OCI-LY7 (cell line): ENCODE measurements around the gene TRABD2B. TPM values are rescaled to one million over a fixed set of nuclear protein-coding genes. Genes with fewer than 3 reads are reported as not detected.

ENCODE experiments used
- BruUV-seq: library from RNA; stranded (reverse); fragments of 400-500 nt; replicated peaks from 2 replicates; lab custom pipeline; 2021; lab: Mats Ljungman, UMichigan
- CTCF ChIA-PET: fragments of 300-600 bp; sonication (Branson Sonifier 250); formaldehyde crosslinking; loops from one replicate; lab custom pipeline; 2022; ENCODE audit warnings: antibody characterized with exemption; ENCODE audit not compliant: unreplicated experiment; lab: Charles Lee
- POLR2A ChIA-PET: fragments of 300-600 bp; sonication (Branson Sonifier 250); formaldehyde crosslinking; loops from one replicate; lab custom pipeline; 2022; ENCODE audit warnings: antibody characterized with exemption; lab: Charles Lee
- DNase-seq: peaks from one replicate; pipeline ENCODE4 v3.0.0-alpha.2; 2015; ENCODE audit warnings: low spot score
- H2AFZ ChIP-seq: fragments of 200-600 bp; sonication (generic), shearing (Covaris generic); 2 replicates; pipeline ENCODE4 v1.6.1; 2014; ENCODE audit warnings: mild to moderate bottlenecking, antibody characterized with exemption, low read length, moderate library complexity
- H3K27ac ChIP-seq: fragments of 200-600 bp; sonication (generic); 2 replicates; pipeline ENCODE4 v1.5.1; 2014; ENCODE audit warnings: mixed run types, low read depth, mild to moderate bottlenecking, moderate library complexity, low read length, inconsistent platforms; ENCODE audit not compliant: poor library complexity, severe bottlenecking
- H3K36me3 ChIP-seq: fragments of 200-600 bp; sonication (generic); 2 replicates; pipeline ENCODE4 v1.6.1; 2014; ENCODE audit warnings: mild to moderate bottlenecking, antibody characterized with exemption, low read length, moderate library complexity, mixed read lengths; ENCODE audit not compliant: insufficient read depth
- H3K4me1 ChIP-seq: fragments of 200-600 bp; sonication (generic); 2 replicates; pipeline ENCODE4 v1.5.1; 2014; ENCODE audit warnings: mild to moderate bottlenecking, low read length; ENCODE audit not compliant: insufficient read depth, poor library complexity, severe bottlenecking
- H3K4me2 ChIP-seq: fragments of 200-600 bp; sonication (generic); 2 replicates; pipeline ENCODE4 v1.6.1; 2014; ENCODE audit warnings: mild to moderate bottlenecking, low read length
- H3K4me3 ChIP-seq: fragments of 200-600 bp; sonication (generic); 2 replicates; pipeline ENCODE4 v1.5.1; 2014; ENCODE audit warnings: mild to moderate bottlenecking, low read depth, low read length; ENCODE audit not compliant: poor library complexity, severe bottlenecking
- H3K79me2 ChIP-seq: fragments of 200-600 bp; sonication (generic); 2 replicates; pipeline ENCODE4 v1.6.1; 2016; ENCODE audit warnings: low read depth, mild to moderate bottlenecking, low read length, moderate library complexity, mixed read lengths; ENCODE audit not compliant: insufficient read depth
- H3K9me2 ChIP-seq: fragments of 200-600 bp; sonication (generic); 2 replicates; pipeline ENCODE4 v1.6.1; 2016; ENCODE audit warnings: mild to moderate bottlenecking, low read length, mixed read lengths; ENCODE audit not compliant: insufficient read depth
- H3K9me3 ChIP-seq: fragments of 200-600 bp; sonication (generic); 2 replicates; pipeline ENCODE4 v1.6.1; 2014; ENCODE audit warnings: mild to moderate bottlenecking, mixed run types, low read length, mixed read lengths
- H4K20me1 ChIP-seq: fragments of 200-600 bp; sonication (generic); 2 replicates; pipeline ENCODE4 v1.6.1; 2014; ENCODE audit warnings: mild to moderate bottlenecking, antibody characterized with exemption, low read length, moderate library complexity, mixed read lengths; ENCODE audit not compliant: insufficient read depth
- EZH2phosphoT487 ChIP-seq: fragments of 200-600 bp; sonication (generic); IDR thresholded peaks from 2 replicates; pipeline ENCODE4 v1.6.1; 2018; ENCODE audit warnings: low read depth, borderline replicate concordance, mild to moderate bottlenecking, mixed run types, antibody characterized with exemption, low read length, moderate library complexity, mixed read lengths
- intact Hi-C: fragments of 100-400 bp; cut with micrococcal nuclease; formaldehyde crosslinking; loops from one replicate; pipeline ENCODE4 v1.10.0; 2022; ENCODE audit not compliant: unreplicated experiment
- total RNA-seq, 2 experiments: library from RNA; depleted of rRNA in 1 of 2; stranded (reverse); fragments of >200 nt in 1 of 2; shearing (Covaris generic) in 1 of 2; gene quantifications; 2 replicates each; pipeline ENCODE4 v1.2.3, GENCODE V29; 2014 to 2022
- TF ChIP-seq, protein P1 (sequence below): fragments of 200-600 bp; sonication (generic); conservative IDR thresholded peaks from 2 replicates; pipeline ENCODE4 v1.5.1; 2014; ENCODE audit warnings: mild to moderate bottlenecking, antibody characterized with exemption, low read length, moderate library complexity, mixed read lengths

Gene TRABD2B
- total RNA-seq, 2 experiments from 2014 or later = not detected

DNA sequence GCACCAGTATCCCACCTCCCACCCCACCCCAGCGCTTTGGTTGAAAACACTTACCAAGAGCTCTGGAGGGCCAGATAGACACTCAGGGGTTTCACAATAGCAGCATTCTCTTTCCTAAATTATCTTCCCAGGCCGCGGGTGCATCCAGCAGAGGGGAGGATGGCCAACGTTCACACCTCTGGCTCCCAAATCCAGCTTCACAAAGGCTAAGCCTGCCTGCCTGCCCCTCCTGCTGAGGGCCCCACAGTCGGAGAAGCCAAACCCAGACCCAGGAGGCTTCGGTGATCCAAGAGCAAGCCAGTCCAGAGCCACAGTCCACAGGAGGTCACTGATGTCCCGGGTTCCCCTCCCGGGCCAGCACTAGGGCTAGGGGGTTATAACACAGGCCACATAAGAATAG, 231.9 kb downstream of the TRABD2B start:
- intact Hi-C loops = no loop called here
- no peak overlapping the region for H3K27ac ChIP-seq
- no peaks in the 10 kb centered on the region for H3K9me2 ChIP-seq
- H3K79me2 ChIP-seq = no peaks in the 10 kb centered on the region
- BruUV-seq = no TSS peak
- DNase-seq = no peak
- H3K9me3 ChIP-seq = no peaks in the 10 kb centered on the region
- no peak overlapping the region for H3K4me2 ChIP-seq
- TF ChIP-seq EZH2phosphoT487 = no peak
- TF ChIP-seq, protein P1, sequence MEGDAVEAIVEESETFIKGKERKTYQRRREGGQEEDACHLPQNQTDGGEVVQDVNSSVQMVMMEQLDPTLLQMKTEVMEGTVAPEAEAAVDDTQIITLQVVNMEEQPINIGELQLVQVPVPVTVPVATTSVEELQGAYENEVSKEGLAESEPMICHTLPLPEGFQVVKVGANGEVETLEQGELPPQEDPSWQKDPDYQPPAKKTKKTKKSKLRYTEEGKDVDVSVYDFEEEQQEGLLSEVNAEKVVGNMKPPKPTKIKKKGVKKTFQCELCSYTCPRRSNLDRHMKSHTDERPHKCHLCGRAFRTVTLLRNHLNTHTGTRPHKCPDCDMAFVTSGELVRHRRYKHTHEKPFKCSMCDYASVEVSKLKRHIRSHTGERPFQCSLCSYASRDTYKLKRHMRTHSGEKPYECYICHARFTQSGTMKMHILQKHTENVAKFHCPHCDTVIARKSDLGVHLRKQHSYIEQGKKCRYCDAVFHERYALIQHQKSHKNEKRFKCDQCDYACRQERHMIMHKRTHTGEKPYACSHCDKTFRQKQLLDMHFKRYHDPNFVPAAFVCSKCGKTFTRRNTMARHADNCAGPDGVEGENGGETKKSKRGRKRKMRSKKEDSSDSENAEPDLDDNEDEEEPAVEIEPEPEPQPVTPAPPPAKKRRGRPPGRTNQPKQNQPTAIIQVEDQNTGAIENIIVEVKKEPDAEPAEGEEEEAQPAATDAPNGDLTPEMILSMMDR = no peak
- no peaks in the 10 kb centered on the region for H4K20me1 ChIP-seq
- no peaks in the 10 kb centered on the region for H3K4me1 ChIP-seq
- no peak overlapping the region for H2AFZ ChIP-seq
- POLR2A ChIA-PET = no interaction called here
- no peak overlapping the region for H3K4me3 ChIP-seq
- CTCF ChIA-PET = interaction anchor here (0.5 kb wide), 1 partner anchor 209 kb away, joined by 6 read pairs; no protein-coding TSS in a partner anchor
- H3K36me3 ChIP-seq = no peaks in the 10 kb centered on the region

DNA sequence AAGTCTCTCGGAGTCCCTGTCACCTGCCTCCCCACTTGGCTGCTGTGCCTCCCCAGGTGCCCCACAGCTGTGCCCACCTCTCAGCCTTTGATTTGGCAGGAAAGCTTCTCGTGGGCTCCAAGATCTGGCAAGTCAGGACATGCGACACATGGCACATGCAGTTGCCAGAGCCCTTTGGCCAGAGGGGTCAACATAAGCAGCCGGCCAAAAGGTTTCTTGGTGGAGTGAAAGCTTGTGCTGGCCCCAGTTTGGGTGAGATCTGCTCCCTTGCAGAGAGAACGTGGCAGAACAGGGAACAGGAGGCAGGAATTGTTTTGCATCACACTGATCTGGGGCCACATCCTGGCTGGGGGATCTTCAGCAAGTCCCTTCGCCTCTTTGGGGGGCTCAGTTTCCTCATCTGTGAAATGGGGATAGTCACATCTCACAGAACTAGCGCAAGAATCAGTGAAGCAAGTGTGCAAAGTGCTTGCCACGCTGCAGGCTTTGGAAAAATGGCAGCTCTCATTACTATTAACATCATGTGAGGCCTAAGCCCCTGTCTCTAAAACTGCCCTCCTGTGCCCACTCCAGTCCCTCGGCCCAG, 232.6 kb downstream of the TRABD2B start:
- H3K36me3 ChIP-seq = no peaks in the 10 kb centered on the region
- H4K20me1 ChIP-seq = no peaks in the 10 kb centered on the region
- H3K9me2 ChIP-seq = no peaks in the 10 kb centered on the region
- POLR2A ChIA-PET = no interaction called here
- H3K9me3 ChIP-seq = no peaks in the 10 kb centered on the region
- TF ChIP-seq, protein P1 = no peak
- TF ChIP-seq EZH2phosphoT487 = no peak
- no peak for DNase-seq
- intact Hi-C loops = no loop called here
- CTCF ChIA-PET = interaction anchor here (0.5 kb wide), 1 partner anchor 208 kb away, joined by 6 read pairs; no protein-coding TSS in a partner anchor
- no peak overlapping the region for H2AFZ ChIP-seq
- no peak overlapping the region for H3K4me3 ChIP-seq
- H3K4me2 ChIP-seq = no peak overlapping the region
- H3K27ac ChIP-seq = no peak overlapping the region
- H3K4me1 ChIP-seq = no peaks in the 10 kb centered on the region
- BruUV-seq = no TSS peak
- H3K79me2 ChIP-seq = no peaks in the 10 kb centered on the region

DNA sequence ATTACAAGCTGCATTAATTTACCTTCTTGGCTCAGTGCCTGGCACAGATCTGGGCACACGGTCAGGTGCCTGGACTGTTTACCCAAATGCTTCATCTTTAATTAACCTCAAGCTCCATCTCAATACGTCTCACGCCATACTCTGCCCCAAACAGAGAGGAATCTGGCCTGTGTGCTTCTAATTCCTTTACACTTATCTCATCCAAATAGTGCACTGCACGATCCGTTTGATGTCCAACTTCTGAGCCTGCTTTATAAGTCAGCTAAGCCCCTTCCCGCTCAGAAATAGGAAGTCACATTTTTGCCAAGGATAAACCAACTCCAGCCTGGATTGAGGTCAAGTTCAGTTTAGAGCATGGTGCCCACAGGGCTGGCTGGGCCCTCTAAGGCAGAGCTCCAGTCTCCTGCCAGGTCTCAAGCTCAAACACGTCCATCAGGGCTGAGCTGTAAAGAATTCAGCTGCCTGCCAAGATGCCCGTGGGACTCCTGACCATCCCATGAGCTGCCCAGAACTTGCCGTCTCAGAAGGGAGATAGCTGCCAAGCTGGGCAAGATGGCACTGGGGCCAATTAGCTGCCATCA, 233.5 kb downstream of the TRABD2B start:
- no peak overlapping the region for H3K4me3 ChIP-seq
- no TSS peak for BruUV-seq
- no peak for DNase-seq
- H3K27ac ChIP-seq = no peak overlapping the region
- H3K4me1 ChIP-seq = no peaks in the 10 kb centered on the region
- no peaks in the 10 kb centered on the region for H4K20me1 ChIP-seq
- CTCF ChIA-PET = no interaction called here
- H3K79me2 ChIP-seq = no peaks in the 10 kb centered on the region
- intact Hi-C loops = no loop called here
- H2AFZ ChIP-seq = no peak overlapping the region
- TF ChIP-seq, protein P1 = no peak
- no peak for TF ChIP-seq EZH2phosphoT487
- POLR2A ChIA-PET = no interaction called here
- H3K36me3 ChIP-seq = no peaks in the 10 kb centered on the region
- H3K9me2 ChIP-seq = no peaks in the 10 kb centered on the region
- no peak overlapping the region for H3K4me2 ChIP-seq
- no peaks in the 10 kb centered on the region for H3K9me3 ChIP-seq
